AG09309 (cell line): Measurements from ENCODE around the gene GALM.
"Not testable (repeated sequence)": the region's sequence is repeated elsewhere in the genome, so short reads cannot be mapped to it uniquely, and the experiment has no call there.

ENCODE experiments used
- DNase-seq: peaks from one replicate; pipeline ENCODE4 v3.0.0-alpha.2; 2010; ENCODE audit warnings: low read depth
- H3K4me3 ChIP-seq: 2 replicates; pipeline ENCODE4 v1.5.1; 2011; ENCODE audit warnings: mild to moderate bottlenecking, low read depth, low read length, moderate library complexity; ENCODE audit not compliant: control insufficient read depth
- CTCF ChIP-seq: IDR thresholded peaks from 2 replicates; pipeline ENCODE4 v1.5.1; 2011; ENCODE audit warnings: mild to moderate bottlenecking, low read depth, low read length, inconsistent platforms; ENCODE audit not compliant: insufficient read depth, control insufficient read depth; ENCODE audit errors: missing control alignments

GALM gene

GRCh38 chr2:38634684-38635083 lies 31.2 kb upstream of the GALM start:
- no peak overlapping the region for H3K4me3 ChIP-seq
- DNase-seq = no peak
- no peak for TF ChIP-seq CTCF

- DNase-seq = no peak
- no peak for TF ChIP-seq CTCF
- H3K4me3 ChIP-seq = no peak overlapping the region
These were observed 30.8 kb upstream of the GALM start for GRCh38 chr2:38635139-38635538.

- no peak for DNase-seq
- H3K4me3 ChIP-seq = no peak overlapping the region
- TF ChIP-seq CTCF = no peak
These were observed 29.8 kb upstream of the GALM start for GRCh38 chr2:38636069-38636468.

GRCh38 chr2:38642373-38643017 lies 23.4 kb upstream of the GALM start:
- H3K4me3 ChIP-seq, DNase-seq: not testable (repeated sequence)

GRCh38 chr2:38643021-38643671 lies 22.8 kb upstream of the GALM start:
- H3K4me3 ChIP-seq = no peak overlapping the region
- DNase-seq = no peak
- TF ChIP-seq CTCF = no peak

GRCh38 chr2:38643683-38644511 lies 22.0 kb upstream of the GALM start:
- not testable (repeated sequence) for DNase-seq, H3K4me3 ChIP-seq

GRCh38 chr2:38648107-38648761 lies 17.7 kb upstream of the GALM start:
- H3K4me3 ChIP-seq = no peak overlapping the region
- no peak for TF ChIP-seq CTCF
- no peak for DNase-seq
